GM15510 (cell line): ENCODE results near the gene BICDL1.

Experiments used
- POLR2A ChIP-seq: IDR thresholded peaks from 3 replicates; pipeline ENCODE4 v1.6.1; 2011; ENCODE audit warnings: borderline replicate concordance; ENCODE audit not compliant: insufficient read length; ENCODE audit errors: extremely low read depth

BICDL1 gene

GRCh38 chr12:120081641-120082040, 92.6 kb downstream of the BICDL1 start:
- TF ChIP-seq POLR2A, result no peak

GRCh38 chr12:120085920-120086645, 97.0 kb downstream of the BICDL1 start:
- TF ChIP-seq POLR2A, result no peak

DNA sequence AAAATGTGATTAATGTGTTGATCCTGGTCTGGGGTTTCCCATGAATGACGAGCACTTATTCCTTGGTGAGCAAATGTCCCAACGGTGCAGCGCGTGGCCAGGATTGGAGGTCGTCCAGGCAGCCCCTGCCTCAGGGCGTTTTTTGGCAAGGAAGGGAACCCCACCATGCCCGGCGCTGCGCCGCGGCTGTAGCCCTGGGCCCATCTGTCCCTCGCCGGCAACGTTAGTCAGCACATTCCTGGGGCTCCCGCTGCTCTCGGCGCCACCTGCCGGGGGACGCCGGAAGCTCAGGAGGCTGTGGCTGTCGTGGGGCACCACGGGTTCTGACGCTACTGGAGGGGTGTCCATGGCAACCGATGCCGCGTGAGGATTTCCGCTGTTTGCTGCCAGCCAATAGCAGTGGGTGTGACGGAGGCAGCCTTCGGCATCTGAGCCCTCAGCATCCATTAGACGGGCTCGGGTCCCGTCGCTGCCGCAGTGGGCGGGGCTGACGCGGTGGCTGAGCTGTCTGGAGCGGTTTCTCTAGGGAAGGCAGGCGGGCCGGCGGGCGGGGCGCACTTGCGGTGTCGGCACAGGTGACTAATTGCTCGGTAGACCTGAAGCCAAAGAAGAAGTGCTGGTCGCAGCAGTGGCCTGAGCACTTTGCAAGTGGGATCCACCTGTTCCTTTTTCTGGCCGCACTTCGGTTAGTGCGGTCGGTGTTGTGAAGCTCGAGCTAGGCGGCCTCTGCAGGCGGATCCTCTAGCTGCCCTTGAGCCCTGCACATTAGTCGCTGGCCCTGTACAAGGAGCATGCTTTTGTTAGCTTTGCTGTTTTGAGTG, 98.0 kb downstream of the BICDL1 start:
- TF ChIP-seq POLR2A, result no peak

- TF ChIP-seq POLR2A, result no peak
Observed at GRCh38 chr12:120089105-120089504, 100.1 kb downstream of the BICDL1 start.

DNA sequence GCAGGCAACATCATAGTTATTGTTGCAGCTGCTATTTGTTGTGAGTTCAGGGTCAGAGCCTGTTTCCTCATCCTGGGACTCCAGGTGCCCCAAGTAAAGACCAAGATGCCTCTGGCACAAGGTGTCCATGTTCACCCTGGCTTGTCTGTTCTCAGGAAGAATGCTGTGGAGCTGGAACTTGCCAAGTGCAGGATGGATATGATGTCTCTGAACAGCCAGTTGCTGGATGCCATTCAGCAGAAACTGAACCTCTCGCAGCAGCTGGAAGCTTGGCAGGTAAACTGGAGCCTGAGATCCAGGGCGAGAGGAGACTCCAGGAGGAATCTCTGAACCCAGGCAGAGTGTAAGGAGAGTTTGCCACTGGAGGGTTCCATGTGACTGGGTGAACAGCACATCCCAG, 100.8 kb downstream of the BICDL1 start:
- TF ChIP-seq POLR2A, result no peak

DNA sequence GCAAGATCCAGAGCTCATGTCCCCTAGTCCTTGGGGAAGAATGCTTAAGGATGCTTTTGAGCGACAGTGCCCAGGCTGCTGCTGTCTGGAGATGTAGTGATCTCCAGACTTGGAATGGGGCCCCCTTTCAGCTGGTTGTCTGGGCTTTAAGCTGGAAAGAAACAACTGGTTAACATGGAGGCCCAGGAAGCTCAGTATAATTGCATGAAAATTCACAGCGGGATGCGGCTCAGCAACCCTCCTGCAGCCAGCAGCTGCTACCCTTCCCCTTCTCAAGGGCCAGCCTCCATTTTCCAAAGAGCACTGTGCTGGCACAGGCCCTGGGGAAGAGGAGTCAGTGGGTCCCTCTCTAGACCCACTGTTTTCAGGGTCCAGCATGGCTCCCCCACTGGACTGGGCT, 101.2 kb downstream of the BICDL1 start:
- TF ChIP-seq POLR2A, result no peak

GRCh38 chr12:120090626-120091295, 101.7 kb downstream of the BICDL1 start:
- no peak for TF ChIP-seq POLR2A

DNA sequence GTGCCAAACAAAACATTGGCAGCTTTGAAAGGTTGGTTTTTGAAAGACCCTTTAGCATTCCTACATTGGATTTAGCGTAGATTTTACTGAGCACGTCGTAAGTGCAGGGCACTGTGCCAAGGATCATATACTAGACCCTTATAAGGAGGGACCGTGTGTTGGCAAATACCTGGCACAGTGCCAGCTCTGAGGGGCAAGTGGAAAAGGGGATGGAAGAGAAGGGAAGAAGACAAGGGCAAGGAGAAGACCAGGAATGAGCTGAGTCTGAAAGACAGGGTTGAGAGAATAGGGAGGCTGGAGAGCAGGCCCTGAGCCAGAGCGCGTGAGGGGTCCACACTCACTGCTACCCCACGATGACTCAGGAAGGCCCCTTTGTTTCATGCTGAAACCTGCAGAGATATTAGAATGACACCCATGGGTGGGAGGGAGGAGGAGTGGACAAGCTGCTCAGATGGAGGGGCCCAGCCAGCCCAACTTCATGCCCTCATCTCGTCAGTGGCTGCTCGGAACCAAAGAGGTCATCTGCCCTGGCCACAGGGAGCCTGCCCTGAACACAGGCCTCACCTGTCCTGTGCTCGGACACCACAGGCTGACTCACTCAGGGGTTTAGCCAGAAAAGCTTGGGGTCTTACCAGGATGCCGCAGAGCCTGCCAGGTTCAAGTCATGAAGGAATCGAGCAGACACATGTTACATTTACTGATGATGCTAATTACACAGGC, 102.5 kb downstream of the BICDL1 start:
- no peak for TF ChIP-seq POLR2A

- no peak for TF ChIP-seq POLR2A
Observed at GRCh38 chr12:120092551-120093335, 103.7 kb downstream of the BICDL1 start.

DNA sequence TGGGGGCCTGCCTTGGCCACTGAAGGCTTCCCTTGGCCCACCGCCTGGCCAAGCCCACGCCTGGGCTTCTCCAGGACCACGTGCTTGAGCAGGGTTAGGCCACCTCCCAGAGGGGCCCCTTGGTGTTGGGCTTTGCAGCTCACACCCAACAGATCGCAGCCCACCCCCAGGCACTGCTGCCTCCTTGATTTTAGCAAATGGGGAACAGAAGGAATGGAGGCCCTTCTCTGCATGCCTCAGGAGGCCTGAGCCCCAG, 104.2 kb downstream of the BICDL1 start:
- TF ChIP-seq POLR2A, result no peak

DNA sequence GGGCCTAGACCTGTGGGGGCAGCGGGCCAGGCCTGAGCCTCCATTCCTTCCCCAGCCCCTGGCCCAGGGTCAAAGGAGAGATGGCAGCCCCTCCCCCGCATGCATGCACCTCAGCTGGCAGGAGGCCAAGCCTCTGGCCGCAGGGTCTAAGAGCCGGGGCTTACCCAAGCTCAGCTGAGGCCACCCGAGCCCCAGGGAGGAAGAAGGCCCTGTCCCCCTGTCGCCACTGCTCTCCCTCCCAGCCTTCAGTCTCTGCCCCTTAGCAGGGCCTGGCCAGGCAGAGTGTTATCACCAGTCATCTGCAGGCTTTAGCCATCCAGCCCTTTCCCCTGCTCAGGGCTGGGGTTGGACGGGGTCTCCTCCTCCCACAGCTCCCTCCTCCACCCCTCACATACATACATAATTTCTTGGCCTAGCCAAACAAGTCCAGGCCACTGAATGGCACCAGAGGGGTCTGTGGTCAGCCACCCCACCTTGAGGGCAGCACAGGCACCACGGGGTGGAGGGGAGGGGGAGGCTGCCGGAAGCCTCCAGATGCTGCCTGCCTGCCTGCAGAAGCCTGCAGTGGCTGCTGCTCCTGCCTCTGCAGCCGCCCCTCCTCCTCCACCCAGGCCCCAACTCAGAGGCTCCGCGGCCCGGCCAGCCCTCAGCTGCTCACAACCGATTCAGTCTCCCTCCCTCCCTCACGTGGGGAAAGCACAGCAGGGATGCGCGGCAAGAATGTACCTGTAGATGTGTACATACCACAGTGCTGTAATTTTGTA, 104.7 kb downstream of the BICDL1 start:
- no peak for TF ChIP-seq POLR2A

- no peak for TF ChIP-seq POLR2A
Observed at GRCh38 chr12:120094485-120094884, 105.4 kb downstream of the BICDL1 start.

GRCh38 chr12:120095331-120095730, 106.3 kb downstream of the BICDL1 start:
- TF ChIP-seq POLR2A, result no peak

DNA sequence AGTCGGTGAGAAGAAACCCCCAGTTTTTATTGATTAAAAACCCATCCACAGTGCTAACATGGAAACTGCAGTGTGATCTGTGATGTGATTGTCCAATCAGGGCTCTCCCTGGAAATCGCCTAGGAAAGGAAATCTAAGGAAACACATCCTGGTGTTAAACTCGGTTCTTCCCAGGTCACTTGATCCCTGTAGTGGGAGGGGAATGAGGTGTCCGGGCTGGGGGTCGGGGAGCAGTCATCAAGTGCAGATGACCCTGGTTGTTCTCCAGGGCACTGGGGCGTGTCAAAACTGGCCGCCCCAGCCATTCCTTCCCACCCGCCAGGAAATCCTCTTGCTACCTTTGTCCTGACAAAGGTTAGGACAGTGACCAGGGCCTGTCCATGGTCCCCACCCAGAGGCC, 106.7 kb downstream of the BICDL1 start:
- no peak for TF ChIP-seq POLR2A

DNA sequence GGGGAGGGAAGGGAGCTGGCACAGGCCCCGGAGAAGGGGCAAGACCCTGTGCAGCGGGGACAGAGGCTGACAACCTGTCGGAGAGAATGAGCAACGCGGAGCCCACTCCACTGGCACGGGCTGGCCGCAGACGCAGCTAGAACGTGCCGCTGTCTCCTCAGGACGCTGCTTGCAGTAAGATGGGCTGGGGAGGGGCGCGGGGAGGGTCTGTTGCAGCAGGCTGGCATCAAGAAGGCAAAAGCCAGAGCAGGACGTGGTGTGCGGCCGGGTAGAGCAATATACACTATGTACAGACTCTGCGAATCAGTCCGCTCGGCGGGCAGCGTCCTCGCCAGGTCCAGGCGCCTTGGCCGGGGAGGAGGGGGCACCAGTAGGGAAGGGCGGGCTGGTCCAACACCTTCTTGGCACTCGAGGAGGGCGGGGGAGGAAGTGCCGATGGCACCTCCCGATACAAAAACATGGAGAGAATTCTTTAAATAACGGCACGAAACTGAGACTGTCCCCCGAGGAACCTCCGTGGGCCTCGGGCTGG, 107.7 kb downstream of the BICDL1 start:
- no peak for TF ChIP-seq POLR2A
